HepG2 (cell line): ENCODE data around the gene C11orf24. TPM values are rescaled to one million over a fixed set of nuclear protein-coding genes. Genes with fewer than 3 reads are reported as not detected.
A peak's percentile ranks its signal among the peaks of the same experiment; 100 is the strongest.

Experiments
- AKNA ChIP-seq: sonication (generic); formaldehyde crosslinking; IDR thresholded peaks from 2 replicates; pipeline ENCODE4 v1.4.0; 2020; ENCODE audit warnings: missing genetic modification reagents, borderline replicate concordance
- FOXA1 ChIP-seq, 2 experiments: fragments of 450-650 bp in 1 of 2; sonication (generic) in 1 of 2; formaldehyde crosslinking in 1 of 2; IDR thresholded peaks; 2 replicates each; pipeline versions ENCODE4 v1.4.0 to v1.6.1; 2016 to 2020; ENCODE audit warnings: missing genetic modification reagents in 1 of 2
- HNF4A ChIP-seq: sonication (generic); formaldehyde crosslinking; IDR thresholded peaks from 2 replicates; pipeline ENCODE4 v1.4.0; 2020; ENCODE audit warnings: missing genetic modification reagents
- KMT2A ChIP-seq: sonication (generic); formaldehyde crosslinking; IDR thresholded peaks from 2 replicates; pipeline ENCODE4 v1.4.0; 2020; ENCODE audit warnings: missing genetic modification reagents
- MTA1 ChIP-seq: sonication (generic); formaldehyde crosslinking; IDR thresholded peaks from 2 replicates; pipeline ENCODE4 v1.4.0; 2020; ENCODE audit warnings: missing genetic modification reagents, mild to moderate bottlenecking, borderline replicate concordance
- NR2C2 ChIP-seq: sonication (generic); formaldehyde crosslinking; IDR thresholded peaks from 2 replicates; pipeline ENCODE4 v1.4.0; 2020; ENCODE audit warnings: missing genetic modification reagents, mild to moderate bottlenecking, moderate library complexity, borderline replicate concordance
- POLR2A ChIP-seq, 2 experiments: IDR thresholded peaks; 2 replicates each; pipeline ENCODE4 v1.6.1; 2011; ENCODE audit warnings: low read depth in 2 of 2, low read length in 2 of 2, mild to moderate bottlenecking in 1 of 2, moderate library complexity in 1 of 2; ENCODE audit not compliant: insufficient read depth in 1 of 2
- RCOR2 ChIP-seq: IDR thresholded peaks from 2 replicates; pipeline ENCODE4 v1.6.1; 2016; ENCODE audit warnings: missing biosample characterization, missing genetic modification reagents
- RNF219 ChIP-seq: sonication (generic); formaldehyde crosslinking; IDR thresholded peaks from 2 replicates; pipeline ENCODE4 v1.5.0; 2020; ENCODE audit warnings: mild to moderate bottlenecking, missing genetic modification reagents
- SALL1 ChIP-seq: sonication (generic); formaldehyde crosslinking; IDR thresholded peaks from 2 replicates; pipeline ENCODE4 v1.8.0; 2022; ENCODE audit warnings: mild to moderate bottlenecking, missing genetic modification reagents
- SSRP1 ChIP-seq: IDR thresholded peaks from 2 replicates; pipeline ENCODE4 v1.6.1; 2016; ENCODE audit warnings: control low read depth
- THYN1 ChIP-seq: sonication (generic); formaldehyde crosslinking; IDR thresholded peaks from 2 replicates; pipeline ENCODE4 v1.8.1; 2023; ENCODE audit warnings: low read depth, mild to moderate bottlenecking, moderate library complexity, missing genetic modification reagents, borderline replicate concordance
- ZGPAT ChIP-seq: IDR thresholded peaks from 2 replicates; pipeline ENCODE4 v1.6.1; 2016; ENCODE audit warnings: mild to moderate bottlenecking
- ZNF280B ChIP-seq: sonication (generic); formaldehyde crosslinking; IDR thresholded peaks from 2 replicates; pipeline ENCODE4 v1.5.0; 2020; ENCODE audit warnings: missing genetic modification reagents, mild to moderate bottlenecking, borderline replicate concordance
- ZNF556 ChIP-seq: sonication (generic); formaldehyde crosslinking; IDR thresholded peaks from 2 replicates; pipeline ENCODE4 v1.4.0; 2020; ENCODE audit warnings: mild to moderate bottlenecking, missing genetic modification reagents, borderline replicate concordance
- ZNF598 ChIP-seq: sonication (generic); formaldehyde crosslinking; IDR thresholded peaks from 2 replicates; pipeline ENCODE4 v1.5.1; 2020; ENCODE audit warnings: mild to moderate bottlenecking, missing genetic modification reagents, borderline replicate concordance
- ZNF678 ChIP-seq: sonication (generic); formaldehyde crosslinking; IDR thresholded peaks from 2 replicates; pipeline ENCODE4 v1.4.0; 2020; ENCODE audit warnings: mild to moderate bottlenecking, missing genetic modification reagents
- polyA plus RNA-seq, 8 experiments: library from polyadenylated mRNA; depleted of rRNA in 3 of 8; stranded (reverse) in 7 of 8; unstranded in 1 of 8; fragments of >200 nt; fragmentation: Illumina TruSeq in 4 of 8; extraction: Trizol in 4 of 8; gene quantifications; 2 replicates each; pipeline versions ENCODE4 v1.2.1 to v1.2.3, GENCODE V29; 2011 to 2016; ENCODE audit warnings: low read depth in 4 of 8, missing spikeins in 1 of 8, mixed read lengths in 1 of 8; ENCODE audit not compliant: insufficient read depth in 1 of 8
- total RNA-seq, 5 experiments: library from RNA; depleted of rRNA; stranded (reverse); fragments of >200 nt; fragmentation: Illumina TruSeq; extraction: Trizol; gene quantifications; 2 replicates each; pipeline ENCODE4 v1.2.3, GENCODE V29; 2016; ENCODE audit warnings: low read depth in 1 of 5

C11orf24 gene
- total and polyA plus RNA-seq, 2 of the 13 experiments (the other 11 are each of a cell fraction or from before 2014, with no cell fraction given), result 52.9 to 55.5 TPM

- no peak for TF ChIP-seq RNF219 (CRISPR knock-in tag)
- peak; percentile 50; the same call in 1 of the 2 replicates for TF ChIP-seq RCOR2
- TF ChIP-seq FOXA1 (IDR thresholded peaks at IDR 0.05), result no peak
- no peak for TF ChIP-seq FOXA1 (CRISPR knock-in tag; IDR thresholded peaks at IDR 0.05)
- peak; percentile 93; the same call in 1 of the 2 replicates for TF ChIP-seq ZNF280B (CRISPR knock-in tag)
- TF ChIP-seq NR2C2 (CRISPR knock-in tag), result no peak
- TF ChIP-seq ZGPAT, result peak; percentile 74
- 0 out of 2 replicates have a peak, but pooled peaks have one; percentile 60 for TF ChIP-seq SSRP1 (CRISPR knock-in tag)
- TF ChIP-seq SALL1, result peak; percentile 91
- no peak; the same call in 1 of the 2 replicates for TF ChIP-seq ZNF556 (CRISPR knock-in tag)
- 0 out of 4 replicates have a peak, but pooled peaks of 1 of the 2 experiments have one; percentile 16 for TF ChIP-seq POLR2A (IDR thresholded peaks at IDR 0.05; ENCODE audit: insufficient read depth in 1 of 2, low read depth in 2 of 2, low read length in 2 of 2)
- TF ChIP-seq KMT2A, result peak; percentile 31; the same call in 1 of the 2 replicates
- TF ChIP-seq HNF4A (CRISPR knock-in tag), result peak; percentile 56
- 0 out of 2 replicates have a peak, but pooled peaks have one; percentile 44 for TF ChIP-seq ZNF598 (CRISPR knock-in tag)
- 0 out of 2 replicates have a peak, but pooled peaks have one; percentile 46 for TF ChIP-seq MTA1 (CRISPR knock-in tag)
- no peak for TF ChIP-seq ZNF678 (CRISPR knock-in tag)
- no peak for TF ChIP-seq THYN1 (CRISPR knock-in tag)
- no peak for TF ChIP-seq AKNA
These were observed 14.1 kb downstream of the C11orf24 start (continued) for GRCh38 chr11:68257477-68258362.
